ENCODE data around the gene KRT13. TPM values are rescaled to one million over a fixed set of nuclear protein-coding genes. Genes with fewer than 3 reads are reported as not detected.

KRT13 gene
- total RNA-seq, 1 experiment from 2014 or later, result not detected

DNA sequence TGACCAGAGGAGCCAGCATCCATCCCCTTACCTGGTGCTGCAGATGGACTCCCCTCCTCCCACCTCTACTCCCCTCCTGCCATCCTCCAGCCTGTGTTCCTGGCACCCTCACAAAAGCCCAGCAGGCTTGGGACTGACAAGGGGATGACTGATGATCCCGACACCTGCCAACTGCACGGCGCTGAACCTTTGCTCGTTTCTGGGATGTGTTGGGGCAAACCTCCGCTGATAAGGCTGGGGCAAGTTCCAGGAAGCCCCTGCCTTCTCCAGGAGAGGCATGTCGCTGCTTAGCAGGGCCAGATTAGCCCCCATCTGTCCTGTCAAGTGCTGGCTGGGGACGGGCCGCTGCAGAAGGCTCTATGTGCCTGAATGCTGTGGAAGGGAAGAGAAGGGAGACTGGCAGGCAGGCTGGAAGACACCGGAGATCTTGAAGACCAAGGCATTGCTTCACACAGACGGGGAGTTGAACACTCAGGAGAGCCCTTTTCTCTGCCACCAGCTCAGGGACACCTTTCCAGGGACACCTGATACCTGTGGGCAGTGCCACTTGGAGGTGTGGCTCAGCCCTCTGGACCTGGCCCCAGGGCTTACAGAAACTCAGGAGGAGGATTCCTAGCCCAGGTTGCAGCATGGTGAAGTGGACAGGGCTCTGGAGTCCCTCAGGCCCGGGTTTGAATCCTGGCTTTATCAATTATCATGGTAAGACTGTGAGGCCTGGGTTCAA lies 14.3 kb upstream of the KRT13 start:
- Histone ChIP-seq H3K9me3 (ENCODE audit: low read depth, low read length, poor library complexity, severe bottlenecking) (no peaks in the 10 kb centered on the region), H3K27me3 (replicated peaks; ENCODE audit: insufficient read depth, low read depth, low read length, poor library complexity) (no peaks in the 10 kb centered on the region), H3K27ac (ENCODE audit: low read depth, low read length, poor library complexity, severe bottlenecking) (no peak overlapping the region), H3K4me3 (ENCODE audit: low read depth, low read length, poor library complexity, severe bottlenecking) (no peak overlapping the region), H3K36me3 (ENCODE audit: insufficient read depth, low read length, poor library complexity, severe bottlenecking) (no peaks in the 10 kb centered on the region), H3K4me1 (ENCODE audit: insufficient read depth, low read length, poor library complexity, severe bottlenecking) (no peaks in the 10 kb centered on the region)
- intact Hi-C loops (cut with micrococcal nuclease; ENCODE audit: unreplicated experiment), result no loop called here
- DNase-seq (ENCODE audit: low spot score), result no peak
- TF ChIP-seq, protein P1, sequence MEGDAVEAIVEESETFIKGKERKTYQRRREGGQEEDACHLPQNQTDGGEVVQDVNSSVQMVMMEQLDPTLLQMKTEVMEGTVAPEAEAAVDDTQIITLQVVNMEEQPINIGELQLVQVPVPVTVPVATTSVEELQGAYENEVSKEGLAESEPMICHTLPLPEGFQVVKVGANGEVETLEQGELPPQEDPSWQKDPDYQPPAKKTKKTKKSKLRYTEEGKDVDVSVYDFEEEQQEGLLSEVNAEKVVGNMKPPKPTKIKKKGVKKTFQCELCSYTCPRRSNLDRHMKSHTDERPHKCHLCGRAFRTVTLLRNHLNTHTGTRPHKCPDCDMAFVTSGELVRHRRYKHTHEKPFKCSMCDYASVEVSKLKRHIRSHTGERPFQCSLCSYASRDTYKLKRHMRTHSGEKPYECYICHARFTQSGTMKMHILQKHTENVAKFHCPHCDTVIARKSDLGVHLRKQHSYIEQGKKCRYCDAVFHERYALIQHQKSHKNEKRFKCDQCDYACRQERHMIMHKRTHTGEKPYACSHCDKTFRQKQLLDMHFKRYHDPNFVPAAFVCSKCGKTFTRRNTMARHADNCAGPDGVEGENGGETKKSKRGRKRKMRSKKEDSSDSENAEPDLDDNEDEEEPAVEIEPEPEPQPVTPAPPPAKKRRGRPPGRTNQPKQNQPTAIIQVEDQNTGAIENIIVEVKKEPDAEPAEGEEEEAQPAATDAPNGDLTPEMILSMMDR (conservative IDR thresholded peaks at IDR 0.05; ENCODE audit: low read depth, low read length), result no peak
- no peak for TF ChIP-seq EZH2 (IDR thresholded peaks at IDR 0.05; ENCODE audit: borderline replicate concordance, low read depth, low read length, poor library complexity, severe bottlenecking)
- BruUV-seq (replicated peaks), result no TSS peak
- ChIA-PET POLR2A (ENCODE audit: low non-redundant PET) (no interaction called here), CTCF (no interaction called here)

DNA sequence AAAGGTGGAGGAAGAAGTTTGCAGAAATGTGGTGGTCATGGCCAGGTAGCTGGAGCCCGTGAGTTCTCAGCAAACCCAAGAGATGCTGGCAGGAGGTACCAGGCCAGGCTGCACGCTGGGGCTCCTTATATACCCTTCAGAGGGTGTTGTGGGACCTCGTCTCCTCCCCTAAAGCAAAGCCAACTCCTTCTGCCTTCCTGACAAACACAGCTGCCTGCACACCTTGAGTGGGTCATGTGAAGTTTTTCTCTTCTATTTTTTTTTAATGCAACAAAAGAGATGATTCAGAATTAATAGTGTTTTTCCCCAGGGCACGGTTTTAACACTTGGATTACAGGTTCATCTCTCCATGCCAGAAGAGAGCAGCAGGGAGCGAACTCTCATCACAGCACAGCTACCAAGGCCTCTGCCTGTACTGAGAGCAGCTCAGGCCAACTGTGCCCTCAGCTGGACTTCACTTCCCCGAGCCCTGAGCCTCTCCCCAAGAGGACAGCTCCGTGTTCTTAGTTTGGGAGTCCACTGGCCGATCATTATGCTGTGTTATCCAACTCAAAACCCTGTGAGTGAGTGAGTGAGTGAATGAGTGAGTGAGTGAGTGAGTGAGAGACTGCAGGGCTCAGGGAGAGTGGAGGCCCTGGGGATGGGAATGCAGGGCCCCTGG lies 13.5 kb upstream of the KRT13 start, which contains the start of gene KRT15:
Gene KRT15, minus strand, starts transcription at position 102 of the 661 bp plus-strand sequence. Its CDS starts 63 bp downstream, at position 39.
- intact Hi-C loops (cut with micrococcal nuclease; ENCODE audit: unreplicated experiment), result no loop called here
- Histone ChIP-seq H3K9me3 (ENCODE audit: low read depth, low read length, poor library complexity, severe bottlenecking) (no peaks in the 10 kb centered on the region), H3K4me1 (ENCODE audit: insufficient read depth, low read length, poor library complexity, severe bottlenecking) (no peaks in the 10 kb centered on the region), H3K4me3 (ENCODE audit: low read depth, low read length, poor library complexity, severe bottlenecking) (no peak within 1 kb of the TSS), H3K27ac (ENCODE audit: low read depth, low read length, poor library complexity, severe bottlenecking) (no peak within 1 kb of the TSS), H3K36me3 (ENCODE audit: insufficient read depth, low read length, poor library complexity, severe bottlenecking) (no peaks in the 10 kb centered on the region), H3K27me3 (replicated peaks; ENCODE audit: insufficient read depth, low read depth, low read length, poor library complexity) (no peaks in the 10 kb centered on the region)
- ChIA-PET CTCF (no interaction called here), POLR2A (ENCODE audit: low non-redundant PET) (no interaction called here)
- TF ChIP-seq, protein P1 (conservative IDR thresholded peaks at IDR 0.05; ENCODE audit: low read depth, low read length), result no peak
- no peak for TF ChIP-seq EZH2 (IDR thresholded peaks at IDR 0.05; ENCODE audit: borderline replicate concordance, low read depth, low read length, poor library complexity, severe bottlenecking)
- BruUV-seq (replicated peaks), result no TSS peak
- DNase-seq (ENCODE audit: low spot score), result no peak

DNA sequence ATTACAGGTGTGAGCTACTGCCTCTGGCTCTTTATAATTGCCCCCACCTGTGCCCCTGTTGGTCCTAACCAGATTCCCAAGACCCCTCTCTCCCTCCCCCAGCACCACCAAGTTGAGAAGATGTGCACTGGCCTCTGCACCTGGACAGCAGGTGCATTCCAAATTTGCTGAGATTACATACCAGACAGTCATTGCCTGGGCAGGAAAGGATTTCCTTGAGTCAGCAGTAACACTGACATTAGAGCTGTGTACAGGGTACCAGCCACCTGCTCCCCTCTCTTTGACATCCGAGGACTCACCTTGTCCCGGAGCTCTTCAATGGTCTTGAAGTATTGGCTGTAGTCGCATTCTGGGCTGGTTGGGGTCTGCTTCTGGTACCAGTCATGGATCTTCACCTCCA lies 12.6 kb upstream of the KRT13 start:
- Histone ChIP-seq H3K4me1 (ENCODE audit: insufficient read depth, low read length, poor library complexity, severe bottlenecking) (no peaks in the 10 kb centered on the region), H3K27ac (ENCODE audit: low read depth, low read length, poor library complexity, severe bottlenecking) (no peak overlapping the region), H3K36me3 (ENCODE audit: insufficient read depth, low read length, poor library complexity, severe bottlenecking) (no peaks in the 10 kb centered on the region), H3K9me3 (ENCODE audit: low read depth, low read length, poor library complexity, severe bottlenecking) (no peaks in the 10 kb centered on the region), H3K4me3 (ENCODE audit: low read depth, low read length, poor library complexity, severe bottlenecking) (no peak overlapping the region), H3K27me3 (replicated peaks; ENCODE audit: insufficient read depth, low read depth, low read length, poor library complexity) (no peaks in the 10 kb centered on the region)
- intact Hi-C loops (cut with micrococcal nuclease; ENCODE audit: unreplicated experiment), result no loop called here
- POLR2A ChIA-PET (ENCODE audit: low non-redundant PET), result no interaction called here
- TF ChIP-seq, protein P1 (conservative IDR thresholded peaks at IDR 0.05; ENCODE audit: low read depth, low read length), result no peak
- TF ChIP-seq EZH2 (IDR thresholded peaks at IDR 0.05; ENCODE audit: borderline replicate concordance, low read depth, low read length, poor library complexity, severe bottlenecking), result no peak
- no peak for DNase-seq (ENCODE audit: low spot score)
- BruUV-seq (replicated peaks), result no TSS peak
- CTCF ChIA-PET, result no interaction called here

All from A673 (cell line).